H1 (cell line): ENCODE measurements around the gene OS9. TPM values are rescaled to one million over a fixed set of nuclear protein-coding genes. Genes with fewer than 3 reads are reported as not detected.

ENCODE experiments used
- E2F6 ChIP-seq: IDR thresholded peaks from 2 replicates; pipeline ENCODE4 v1.6.1; 2012; ENCODE audit warnings: inconsistent platforms
- EP300 ChIP-seq, 2 experiments: IDR thresholded peaks; 1 replicate in 1 of 2; 2 replicates in 1 of 2; pipeline ENCODE4 v1.6.1; 2011 to 2012; ENCODE audit warnings: low read depth in 2 of 2, low read length in 2 of 2, mild to moderate bottlenecking in 2 of 2, borderline replicate concordance in 1 of 2, inconsistent platforms in 1 of 2, moderate library complexity in 1 of 2
- KDM5A ChIP-seq: fragments of 200-600 bp; IDR thresholded peaks from 2 replicates; pipeline ENCODE4 v1.7.1; 2012; ENCODE audit warnings: mild to moderate bottlenecking, low read length, inconsistent platforms, mixed read lengths
- MAX ChIP-seq: IDR thresholded peaks from 2 replicates; pipeline ENCODE4 v1.6.1; 2012; ENCODE audit warnings: inconsistent platforms
- NANOG ChIP-seq: IDR thresholded peaks from 2 replicates; pipeline ENCODE4 v1.6.1; 2011; ENCODE audit warnings: low read length, low read depth, mild to moderate bottlenecking, inconsistent platforms; ENCODE audit not compliant: insufficient read depth, poor library complexity, severe bottlenecking
- SAP30 ChIP-seq: fragments of 300-600 bp; sonication (generic); IDR thresholded peaks from 2 replicates; pipeline ENCODE4 v1.7.1; 2012; ENCODE audit warnings: low read length, moderate library complexity, mild to moderate bottlenecking, inconsistent platforms; ENCODE audit not compliant: insufficient read depth, insufficient replicate concordance
- ZNF274 ChIP-seq: IDR thresholded peaks from 2 replicates; pipeline ENCODE4 v1.7.0; 2012; ENCODE audit warnings: low read length, borderline replicate concordance; ENCODE audit errors: extremely low read depth
- polyA plus RNA-seq, 7 experiments: library from polyadenylated mRNA; depleted of rRNA in 3 of 7; stranded (reverse) in 5 of 7; unstranded in 2 of 7; fragments of >200 nt in 5 of 7; fragments of 200-250 nt in 2 of 7; gene quantifications; 1 replicate in 5 of 7; 2 replicates in 1 of 7; 4 replicates in 1 of 7; pipeline versions ENCODE4 v1.2.1 to v1.2.3, GENCODE V29; 2011 to 2013; ENCODE audit warnings: missing spikeins in 2 of 7, mixed read lengths in 2 of 7
- total RNA-seq: library from RNA; stranded (reverse); fragmentation: NEBNext Ultra II Directional; extraction: Animal tissue kit (Norgen Biotek cat#: 25700); gene quantifications from 2 replicates; pipeline ENCODE4 v1.2.1, GENCODE V29; 2021
- TF ChIP-seq, protein P1 (sequence below): fragments of 300-600 bp; sonication (generic); IDR thresholded peaks from 2 replicates; pipeline ENCODE4 v1.7.1; 2012; ENCODE audit warnings: low read length, moderate library complexity, mild to moderate bottlenecking, inconsistent platforms; ENCODE audit not compliant: insufficient replicate concordance

The OS9 gene
- total and polyA plus RNA-seq, 2 of the 8 experiments (the other 6 are each of a cell fraction or from before 2014, with no cell fraction given) = 71.0 to 108 TPM

GRCh38 chr12:57744777-57745484 is 51.0 kb downstream of the OS9 start, which contains the start of gene TSPAN31 (continued):
- TF ChIP-seq, protein P1, sequence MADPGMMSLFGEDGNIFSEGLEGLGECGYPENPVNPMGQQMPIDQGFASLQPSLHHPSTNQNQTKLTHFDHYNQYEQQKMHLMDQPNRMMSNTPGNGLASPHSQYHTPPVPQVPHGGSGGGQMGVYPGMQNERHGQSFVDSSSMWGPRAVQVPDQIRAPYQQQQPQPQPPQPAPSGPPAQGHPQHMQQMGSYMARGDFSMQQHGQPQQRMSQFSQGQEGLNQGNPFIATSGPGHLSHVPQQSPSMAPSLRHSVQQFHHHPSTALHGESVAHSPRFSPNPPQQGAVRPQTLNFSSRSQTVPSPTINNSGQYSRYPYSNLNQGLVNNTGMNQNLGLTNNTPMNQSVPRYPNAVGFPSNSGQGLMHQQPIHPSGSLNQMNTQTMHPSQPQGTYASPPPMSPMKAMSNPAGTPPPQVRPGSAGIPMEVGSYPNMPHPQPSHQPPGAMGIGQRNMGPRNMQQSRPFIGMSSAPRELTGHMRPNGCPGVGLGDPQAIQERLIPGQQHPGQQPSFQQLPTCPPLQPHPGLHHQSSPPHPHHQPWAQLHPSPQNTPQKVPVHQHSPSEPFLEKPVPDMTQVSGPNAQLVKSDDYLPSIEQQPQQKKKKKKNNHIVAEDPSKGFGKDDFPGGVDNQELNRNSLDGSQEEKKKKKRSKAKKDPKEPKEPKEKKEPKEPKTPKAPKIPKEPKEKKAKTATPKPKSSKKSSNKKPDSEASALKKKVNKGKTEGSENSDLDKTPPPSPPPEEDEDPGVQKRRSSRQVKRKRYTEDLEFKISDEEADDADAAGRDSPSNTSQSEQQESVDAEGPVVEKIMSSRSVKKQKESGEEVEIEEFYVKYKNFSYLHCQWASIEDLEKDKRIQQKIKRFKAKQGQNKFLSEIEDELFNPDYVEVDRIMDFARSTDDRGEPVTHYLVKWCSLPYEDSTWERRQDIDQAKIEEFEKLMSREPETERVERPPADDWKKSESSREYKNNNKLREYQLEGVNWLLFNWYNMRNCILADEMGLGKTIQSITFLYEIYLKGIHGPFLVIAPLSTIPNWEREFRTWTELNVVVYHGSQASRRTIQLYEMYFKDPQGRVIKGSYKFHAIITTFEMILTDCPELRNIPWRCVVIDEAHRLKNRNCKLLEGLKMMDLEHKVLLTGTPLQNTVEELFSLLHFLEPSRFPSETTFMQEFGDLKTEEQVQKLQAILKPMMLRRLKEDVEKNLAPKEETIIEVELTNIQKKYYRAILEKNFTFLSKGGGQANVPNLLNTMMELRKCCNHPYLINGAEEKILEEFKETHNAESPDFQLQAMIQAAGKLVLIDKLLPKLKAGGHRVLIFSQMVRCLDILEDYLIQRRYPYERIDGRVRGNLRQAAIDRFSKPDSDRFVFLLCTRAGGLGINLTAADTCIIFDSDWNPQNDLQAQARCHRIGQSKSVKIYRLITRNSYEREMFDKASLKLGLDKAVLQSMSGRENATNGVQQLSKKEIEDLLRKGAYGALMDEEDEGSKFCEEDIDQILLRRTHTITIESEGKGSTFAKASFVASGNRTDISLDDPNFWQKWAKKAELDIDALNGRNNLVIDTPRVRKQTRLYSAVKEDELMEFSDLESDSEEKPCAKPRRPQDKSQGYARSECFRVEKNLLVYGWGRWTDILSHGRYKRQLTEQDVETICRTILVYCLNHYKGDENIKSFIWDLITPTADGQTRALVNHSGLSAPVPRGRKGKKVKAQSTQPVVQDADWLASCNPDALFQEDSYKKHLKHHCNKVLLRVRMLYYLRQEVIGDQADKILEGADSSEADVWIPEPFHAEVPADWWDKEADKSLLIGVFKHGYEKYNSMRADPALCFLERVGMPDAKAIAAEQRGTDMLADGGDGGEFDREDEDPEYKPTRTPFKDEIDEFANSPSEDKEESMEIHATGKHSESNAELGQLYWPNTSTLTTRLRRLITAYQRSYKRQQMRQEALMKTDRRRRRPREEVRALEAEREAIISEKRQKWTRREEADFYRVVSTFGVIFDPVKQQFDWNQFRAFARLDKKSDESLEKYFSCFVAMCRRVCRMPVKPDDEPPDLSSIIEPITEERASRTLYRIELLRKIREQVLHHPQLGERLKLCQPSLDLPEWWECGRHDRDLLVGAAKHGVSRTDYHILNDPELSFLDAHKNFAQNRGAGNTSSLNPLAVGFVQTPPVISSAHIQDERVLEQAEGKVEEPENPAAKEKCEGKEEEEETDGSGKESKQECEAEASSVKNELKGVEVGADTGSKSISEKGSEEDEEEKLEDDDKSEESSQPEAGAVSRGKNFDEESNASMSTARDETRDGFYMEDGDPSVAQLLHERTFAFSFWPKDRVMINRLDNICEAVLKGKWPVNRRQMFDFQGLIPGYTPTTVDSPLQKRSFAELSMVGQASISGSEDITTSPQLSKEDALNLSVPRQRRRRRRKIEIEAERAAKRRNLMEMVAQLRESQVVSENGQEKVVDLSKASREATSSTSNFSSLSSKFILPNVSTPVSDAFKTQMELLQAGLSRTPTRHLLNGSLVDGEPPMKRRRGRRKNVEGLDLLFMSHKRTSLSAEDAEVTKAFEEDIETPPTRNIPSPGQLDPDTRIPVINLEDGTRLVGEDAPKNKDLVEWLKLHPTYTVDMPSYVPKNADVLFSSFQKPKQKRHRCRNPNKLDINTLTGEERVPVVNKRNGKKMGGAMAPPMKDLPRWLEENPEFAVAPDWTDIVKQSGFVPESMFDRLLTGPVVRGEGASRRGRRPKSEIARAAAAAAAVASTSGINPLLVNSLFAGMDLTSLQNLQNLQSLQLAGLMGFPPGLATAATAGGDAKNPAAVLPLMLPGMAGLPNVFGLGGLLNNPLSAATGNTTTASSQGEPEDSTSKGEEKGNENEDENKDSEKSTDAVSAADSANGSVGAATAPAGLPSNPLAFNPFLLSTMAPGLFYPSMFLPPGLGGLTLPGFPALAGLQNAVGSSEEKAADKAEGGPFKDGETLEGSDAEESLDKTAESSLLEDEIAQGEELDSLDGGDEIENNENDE = no peak
- TF ChIP-seq NANOG = no peak
- TF ChIP-seq SAP30 = no peak
- TF ChIP-seq ZNF274 = no peak
- TF ChIP-seq EP300 (IDR thresholded peaks at IDR 0.05; ENCODE audit: borderline replicate concordance in 1 of 2, low read depth in 2 of 2, low read length in 2 of 2) = no peak; a peak in 1 of 3 replicates
- no peak for TF ChIP-seq E2F6
- 0 out of 2 replicates have a peak, but pooled peaks have one; percentile 9 for TF ChIP-seq KDM5A
- TF ChIP-seq MAX = peak; percentile 36; the same call in 1 of the 2 replicates
